Activated naive CD8-positive, alpha-beta T cell treated with anti-CD3 and anti-CD28 coated beads, Interleukin-2, amount 50 U/mL, for 24 hours (primary cell): Measurements from ENCODE around the gene C3orf52.

Experiments
- ATAC-seq: fragments of 150-1000 bp; cut with Tn5 transposase; one replicate; pipeline ENCODE4 v1.10.0; 2021
- DNase-seq: peaks from one replicate; pipeline ENCODE4 v3.0.0; 2021
- H3K27ac Mint-ChIP-seq: one replicate; pipeline ENCODE4 v1.8.0; 2021; ENCODE audit warnings: mild to moderate bottlenecking, mixed read lengths
- H3K27me3 Mint-ChIP-seq: one replicate; pipeline ENCODE4 v1.8.0; 2021; ENCODE audit warnings: mixed read lengths
- H3K36me3 Mint-ChIP-seq: one replicate; pipeline ENCODE4 v1.8.0; 2021; ENCODE audit warnings: low read depth, mixed read lengths
- H3K4me1 Mint-ChIP-seq: one replicate; pipeline ENCODE4 v1.8.0; 2021; ENCODE audit warnings: mixed read lengths
- H3K4me3 Mint-ChIP-seq: one replicate; pipeline ENCODE4 v1.8.0; 2021; ENCODE audit warnings: mild to moderate bottlenecking, moderate library complexity, mixed read lengths
- H3K9me3 Mint-ChIP-seq: one replicate; pipeline ENCODE4 v1.8.0; 2021; ENCODE audit warnings: mixed read lengths

C3orf52 gene

GRCh38 chr3:112121577-112122547, 35.7 kb downstream of the C3orf52 start:
- Mint-ChIP-seq H3K27ac (no peak overlapping the region), H3K4me3 (no peak overlapping the region), H3K4me1 (peaks cover 56% of the 10 kb centered on the region), H3K27me3 (no peaks in the 10 kb centered on the region), H3K36me3 (peaks cover 9% of the 10 kb centered on the region), H3K9me3 (no peaks in the 10 kb centered on the region)
- DNase-seq: no peak
- no peak for ATAC-seq

- ATAC-seq: no peak
- no peak overlapping the region for H3K27ac Mint-ChIP-seq
- H3K36me3 Mint-ChIP-seq: peaks cover 7% of the 10 kb centered on the region
- no peaks in the 10 kb centered on the region for H3K27me3 Mint-ChIP-seq
- no peak for DNase-seq
- H3K4me1 Mint-ChIP-seq: peaks cover 61% of the 10 kb centered on the region
- H3K9me3 Mint-ChIP-seq: no peaks in the 10 kb centered on the region
- no peak overlapping the region for H3K4me3 Mint-ChIP-seq
These were observed 36.7 kb downstream of the C3orf52 start for GRCh38 chr3:112122870-112123269.

GRCh38 chr3:112123548-112123947, 37.4 kb downstream of the C3orf52 start:
- peaks cover 7% of the 10 kb centered on the region for H3K36me3 Mint-ChIP-seq
- no peak overlapping the region for H3K27ac Mint-ChIP-seq
- H3K4me1 Mint-ChIP-seq: peaks cover 61% of the 10 kb centered on the region
- H3K9me3 Mint-ChIP-seq: no peaks in the 10 kb centered on the region
- no peaks in the 10 kb centered on the region for H3K27me3 Mint-ChIP-seq
- no peak for DNase-seq
- H3K4me3 Mint-ChIP-seq: no peak overlapping the region
- ATAC-seq: no peak

DNA sequence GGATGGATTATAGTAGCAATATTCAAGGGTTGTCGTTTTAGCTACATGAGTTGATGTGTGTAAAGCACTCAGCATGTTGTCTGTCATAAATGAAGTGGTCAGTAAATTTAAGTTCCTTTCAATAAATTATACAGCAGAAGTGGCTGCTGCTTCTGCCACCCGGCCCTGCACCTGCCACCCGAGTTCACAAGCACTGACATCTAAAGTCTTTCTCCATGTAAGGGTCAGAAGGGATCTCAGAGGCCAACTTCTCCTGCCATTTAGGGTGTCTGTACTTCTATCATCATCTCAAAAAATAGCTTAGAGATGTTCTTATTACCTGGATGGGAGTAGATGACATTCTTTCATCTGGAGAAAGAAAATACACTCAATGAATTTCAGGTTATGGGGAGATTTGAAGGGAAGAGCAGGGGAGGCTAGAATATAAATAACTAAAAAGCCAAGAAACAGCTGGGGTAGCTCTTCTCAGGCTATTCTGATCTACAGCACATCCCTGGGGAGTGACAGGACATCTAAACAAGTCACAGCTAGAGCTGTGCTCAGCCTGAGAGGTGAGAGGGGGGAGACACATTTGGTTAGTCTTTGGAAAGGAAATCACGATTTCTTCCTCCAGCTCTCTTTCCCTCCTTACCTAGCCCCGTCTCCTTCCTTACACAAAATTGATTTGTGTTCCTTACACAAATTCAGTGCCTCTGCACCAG, 38.9 kb downstream of the C3orf52 start:
- ATAC-seq: no peak
- peaks cover 62% of the 10 kb centered on the region for H3K4me1 Mint-ChIP-seq
- H3K27ac Mint-ChIP-seq: no peak overlapping the region
- no peaks in the 10 kb centered on the region for H3K27me3 Mint-ChIP-seq
- H3K9me3 Mint-ChIP-seq: no peaks in the 10 kb centered on the region
- no peak for DNase-seq
- H3K36me3 Mint-ChIP-seq: peaks cover 7% of the 10 kb centered on the region
- H3K4me3 Mint-ChIP-seq: no peak overlapping the region

- Mint-ChIP-seq H3K27ac (peak overlapping the region; percentile 75), H3K27me3 (no peaks in the 10 kb centered on the region), H3K4me3 (peak overlapping the region; percentile 61), H3K4me1 (peaks cover 60% of the 10 kb centered on the region), H3K9me3 (no peaks in the 10 kb centered on the region), H3K36me3 (peaks cover 7% of the 10 kb centered on the region)
- ATAC-seq (no peak), DNase-seq (no peak)
These were observed 40.3 kb downstream of the C3orf52 start for GRCh38 chr3:112126511-112126911.

DNA sequence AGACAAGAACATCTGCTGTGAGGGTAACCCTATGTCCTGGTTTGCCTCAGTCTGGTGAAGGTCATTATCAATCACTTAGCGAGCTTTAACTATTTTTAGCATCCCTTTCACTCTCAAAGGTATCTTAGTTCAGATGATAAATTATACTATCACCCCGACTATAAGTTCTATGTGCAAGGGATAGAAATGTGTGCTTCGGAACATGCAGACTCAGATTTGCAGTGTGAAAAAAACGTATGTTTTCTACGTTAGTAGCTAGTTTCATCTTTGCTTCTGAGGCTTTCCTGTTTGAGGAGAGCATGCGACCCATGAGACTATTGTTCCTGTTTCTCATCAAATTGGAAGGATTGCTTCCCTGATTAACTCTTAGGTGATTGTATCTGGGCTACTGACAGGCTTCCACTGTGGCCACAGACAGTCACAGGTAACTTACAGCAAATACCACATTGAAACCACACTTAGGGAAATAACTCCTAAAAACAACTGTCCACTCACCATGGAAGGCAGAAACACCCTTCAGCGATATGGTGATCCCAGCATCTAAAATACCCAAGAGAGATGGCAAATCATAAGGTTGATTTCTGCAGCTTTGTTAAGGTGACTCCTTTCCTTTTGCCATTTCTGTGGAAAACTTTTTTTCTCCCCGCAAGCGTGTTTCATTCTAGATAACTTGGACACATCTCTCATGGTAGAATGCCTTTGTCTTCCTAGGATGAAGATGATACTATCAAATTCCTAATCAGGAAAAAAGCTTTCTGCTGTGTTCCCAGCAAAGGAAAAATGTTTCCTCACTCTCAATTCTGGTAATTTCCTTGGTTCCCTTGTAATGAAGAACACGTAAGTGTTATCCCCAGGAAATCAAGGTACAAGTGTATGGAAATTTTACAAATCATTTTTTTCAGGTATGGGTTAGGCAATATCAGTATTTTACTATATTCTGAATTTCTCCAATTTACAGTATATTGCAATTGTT, 41.6 kb downstream of the C3orf52 start:
- ATAC-seq (no peak), DNase-seq (no peak)
- peak overlapping the region; percentile 75 for H3K27ac Mint-ChIP-seq
- peaks cover 66% of the 10 kb centered on the region for H3K4me1 Mint-ChIP-seq
- H3K27me3 Mint-ChIP-seq: no peaks in the 10 kb centered on the region
- peaks cover 7% of the 10 kb centered on the region for H3K36me3 Mint-ChIP-seq
- peak overlapping the region; percentile 61 for H3K4me3 Mint-ChIP-seq
- H3K9me3 Mint-ChIP-seq: no peaks in the 10 kb centered on the region

DNA sequence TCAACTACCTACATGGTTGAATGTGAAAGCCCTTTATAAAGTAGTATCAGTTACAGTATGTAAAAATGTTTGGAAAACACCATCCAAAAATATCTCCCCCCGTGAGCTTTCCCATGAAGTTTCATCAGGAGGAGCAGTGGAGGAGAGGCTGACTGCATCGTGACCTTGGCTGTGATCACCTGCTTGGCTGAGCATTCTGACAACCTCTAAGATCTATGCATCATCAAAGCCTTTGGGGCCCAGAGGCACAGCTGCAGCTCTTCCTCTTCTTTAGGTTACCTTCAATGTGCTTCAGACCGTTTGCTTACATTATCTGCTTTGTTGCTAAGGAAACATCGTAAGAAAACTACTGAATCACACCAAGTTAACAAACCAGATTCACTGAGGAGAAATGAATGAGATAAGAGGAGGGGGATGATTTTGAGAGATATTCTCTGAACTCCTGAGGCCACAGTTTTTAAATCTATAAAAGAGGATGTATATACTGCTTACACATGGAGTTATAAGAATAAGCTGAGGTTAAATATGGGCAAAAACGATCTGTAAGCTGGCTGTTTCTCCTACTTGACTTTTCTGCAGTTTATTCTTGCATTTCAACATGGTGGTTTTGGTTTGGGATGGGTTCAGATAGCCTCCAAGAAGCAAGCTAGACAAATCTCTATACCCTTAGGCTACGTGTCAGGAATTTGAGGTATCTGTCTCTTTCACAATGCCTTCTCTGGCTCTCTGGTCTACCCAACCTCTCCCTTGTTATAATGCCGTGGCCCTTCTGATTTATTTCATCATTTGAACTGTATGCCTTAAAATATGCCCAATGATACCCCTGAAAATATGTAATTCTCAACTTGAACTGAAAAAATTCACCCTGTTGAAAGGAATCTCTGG, 42.9 kb downstream of the C3orf52 start:
- Mint-ChIP-seq H3K4me3 (peak overlapping the region; percentile 30), H3K27me3 (no peaks in the 10 kb centered on the region), H3K27ac (peak overlapping the region; percentile 78), H3K4me1 (peaks cover 79% of the 10 kb centered on the region), H3K36me3 (peaks cover 4% of the 10 kb centered on the region), H3K9me3 (no peaks in the 10 kb centered on the region)
- ATAC-seq (peak; percentile 74), DNase-seq (peak; percentile 35)

- Mint-ChIP-seq H3K36me3 (peaks cover under 1% of the 10 kb centered on the region), H3K4me1 (peaks cover 87% of the 10 kb centered on the region), H3K9me3 (no peaks in the 10 kb centered on the region), H3K4me3 (no peak overlapping the region), H3K27ac (peak overlapping the region; percentile 78), H3K27me3 (no peaks in the 10 kb centered on the region)
- DNase-seq (no peak), ATAC-seq (no peak)
These were observed 43.9 kb downstream of the C3orf52 start for GRCh38 chr3:112129925-112130637.

DNA sequence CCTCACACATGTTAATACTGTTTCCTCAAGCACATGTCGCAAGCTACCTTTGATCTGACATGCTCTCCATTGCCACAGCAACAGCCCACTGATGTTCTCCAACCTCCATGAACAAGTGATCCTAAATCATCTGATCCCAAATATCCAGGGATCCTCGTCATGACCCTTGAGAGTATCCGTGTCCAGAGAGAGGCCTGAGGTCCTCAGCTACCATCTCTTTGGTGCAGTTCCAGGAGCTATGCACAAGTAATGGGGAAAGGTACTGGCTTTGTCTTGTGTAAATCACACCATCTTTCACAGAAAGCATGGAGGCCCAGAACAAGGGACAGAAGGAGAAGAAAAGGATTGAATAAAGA, 44.4 kb downstream of the C3orf52 start:
- H3K4me1 Mint-ChIP-seq: peaks cover 88% of the 10 kb centered on the region
- no peak overlapping the region for H3K4me3 Mint-ChIP-seq
- peak overlapping the region; percentile 24 for H3K27ac Mint-ChIP-seq
- H3K27me3 Mint-ChIP-seq: no peaks in the 10 kb centered on the region
- ATAC-seq (no peak), DNase-seq (no peak)
- H3K9me3 Mint-ChIP-seq: no peaks in the 10 kb centered on the region
- no peaks in the 10 kb centered on the region for H3K36me3 Mint-ChIP-seq

DNA sequence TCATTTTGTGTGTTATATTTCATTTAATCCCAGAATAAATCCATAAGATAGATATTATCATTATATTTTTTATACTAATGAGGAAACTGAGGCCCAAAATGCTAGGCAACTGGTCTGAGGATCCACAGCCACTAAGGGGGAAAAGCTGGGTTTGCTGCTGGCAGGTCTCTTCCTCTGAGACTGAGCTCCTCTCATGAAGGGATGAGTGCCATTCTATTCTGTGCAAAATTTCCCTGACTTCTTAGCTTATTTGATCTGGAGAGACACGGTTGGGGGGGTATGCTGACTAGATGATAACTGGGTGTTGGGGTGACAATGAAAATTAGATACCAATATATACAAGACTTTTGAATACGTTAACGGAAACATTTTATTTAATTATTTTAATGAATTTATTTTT, 44.9 kb downstream of the C3orf52 start:
- ATAC-seq (no peak), DNase-seq (no peak)
- H3K4me1 Mint-ChIP-seq: peaks cover 92% of the 10 kb centered on the region
- H3K36me3 Mint-ChIP-seq: no peaks in the 10 kb centered on the region
- H3K27me3 Mint-ChIP-seq: no peaks in the 10 kb centered on the region
- H3K9me3 Mint-ChIP-seq: no peaks in the 10 kb centered on the region
- peak overlapping the region; percentile 25 for H3K4me3 Mint-ChIP-seq
- H3K27ac Mint-ChIP-seq: peak overlapping the region; percentile 2

- peak overlapping the region; percentile 80 for H3K4me3 Mint-ChIP-seq
- H3K9me3 Mint-ChIP-seq: no peaks in the 10 kb centered on the region
- peaks cover 89% of the 10 kb centered on the region for H3K4me1 Mint-ChIP-seq
- DNase-seq (no peak), ATAC-seq (no peak)
- H3K36me3 Mint-ChIP-seq: no peaks in the 10 kb centered on the region
- no peaks in the 10 kb centered on the region for H3K27me3 Mint-ChIP-seq
- H3K27ac Mint-ChIP-seq: peak overlapping the region; percentile 59
These were observed 45.9 kb downstream of the C3orf52 start for GRCh38 chr3:112132088-112132487.

DNA sequence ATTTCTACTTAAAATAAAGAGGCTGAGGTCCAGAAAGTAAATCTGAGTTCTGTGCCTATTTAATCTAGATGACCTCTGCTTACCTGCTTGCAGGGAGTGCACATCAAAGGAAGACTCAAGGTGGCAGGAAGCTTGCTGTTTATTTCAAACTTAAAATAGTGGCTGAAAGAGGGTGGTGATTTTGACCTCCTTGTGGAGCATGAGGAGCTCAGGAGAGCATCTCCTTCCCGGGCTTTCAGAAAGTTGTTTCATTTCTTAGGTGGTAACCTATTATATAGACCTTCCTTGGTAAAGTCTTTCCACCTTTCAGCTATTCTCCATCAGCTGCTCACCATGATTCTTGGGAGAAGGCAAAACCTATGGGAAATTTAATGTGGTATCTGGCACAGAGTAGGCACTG, 46.4 kb downstream of the C3orf52 start:
- DNase-seq: no peak
- peaks cover 89% of the 10 kb centered on the region for H3K4me1 Mint-ChIP-seq
- H3K27me3 Mint-ChIP-seq: no peaks in the 10 kb centered on the region
- no peak for ATAC-seq
- H3K27ac Mint-ChIP-seq: peak overlapping the region; percentile 85
- H3K4me3 Mint-ChIP-seq: peak overlapping the region; percentile 80
- no peaks in the 10 kb centered on the region for H3K36me3 Mint-ChIP-seq
- no peaks in the 10 kb centered on the region for H3K9me3 Mint-ChIP-seq

DNA sequence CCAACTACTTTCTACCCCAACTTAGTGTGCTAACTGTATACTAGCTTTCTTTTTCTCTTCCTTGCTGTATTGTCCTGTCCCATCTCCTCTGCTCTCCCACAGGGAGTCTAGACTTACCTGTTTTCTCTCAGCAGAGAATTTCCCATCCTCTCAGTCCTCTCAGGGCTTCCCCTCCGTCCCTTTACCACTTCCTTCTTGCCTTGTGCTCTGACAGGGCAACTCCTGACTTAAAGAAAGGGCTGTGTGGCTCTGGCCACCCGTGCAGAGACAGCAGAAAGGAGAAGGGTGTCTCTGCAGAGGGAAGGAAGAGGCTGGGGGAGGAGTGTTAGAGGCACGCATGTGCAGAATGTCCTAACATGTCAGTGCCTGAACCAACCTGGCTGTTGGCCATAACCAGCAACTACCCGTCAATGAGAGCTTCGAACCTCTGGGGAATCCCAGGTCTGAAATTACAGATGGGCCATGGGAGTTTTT, 46.8 kb downstream of the C3orf52 start, which contains the start of gene GCSAM:
TSS of gene GCSAM (minus strand) at position 274 of the 474 bp plus-strand sequence. CDS start at position 146, 128 bp downstream.
- no peaks in the 10 kb centered on the region for H3K9me3 Mint-ChIP-seq
- H3K27me3 Mint-ChIP-seq: no peaks in the 10 kb centered on the region
- H3K27ac Mint-ChIP-seq: peak within 1 kb of the TSS; percentile 85
- H3K36me3 Mint-ChIP-seq: no peaks in the 10 kb centered on the region
- H3K4me3 Mint-ChIP-seq: peak within 1 kb of the TSS; percentile 80
- peaks cover 89% of the 10 kb centered on the region for H3K4me1 Mint-ChIP-seq
- ATAC-seq (peak; percentile 81), DNase-seq (peak; percentile 63)
